GM12878 (cell line): ENCODE data around the gene SPG21. TPM values are rescaled to one million over a fixed set of nuclear protein-coding genes. Genes with fewer than 3 reads are reported as not detected.

Source experiments
- ATAC-seq: fragments of 200-7000 bp; cut with Tn5 transposase; 3 replicates; pipeline ENCODE4 v1.9.1; 2020; ENCODE audit warnings: mild to moderate bottlenecking, moderate library complexity
- BruUV-seq: library from RNA; stranded (reverse); fragments of 400-500 nt; replicated peaks from 2 replicates; lab custom pipeline; 2021; lab: Mats Ljungman, UMichigan
- CTCF ChIA-PET: fragments of 300-600 bp; sonication (Branson Sonifier 250); formaldehyde crosslinking; extraction: SDS; loops from one replicate; lab custom pipeline; 2021; ENCODE audit warnings: inconsistent platforms; lab: Yijun Ruan, JAX
- POLR2A ChIA-PET: fragments of 350-600 bp; formaldehyde crosslinking; extraction: SDS; loops from one replicate; lab custom pipeline; 2021; ENCODE audit warnings: inconsistent platforms; lab: Charles Lee
- RAD21 ChIA-PET: fragments of 300-600 bp; sonication (Branson Sonifier 250); formaldehyde crosslinking; loops from one replicate; lab custom pipeline; 2023; ENCODE audit warnings: antibody characterized with exemption; ENCODE audit not compliant: unreplicated experiment; lab: Charles Lee
- SMC1A ChIA-PET: fragments of 300-600 bp; sonication (Branson Sonifier 250); formaldehyde crosslinking; loops from one replicate; lab custom pipeline; 2023; ENCODE audit not compliant: unreplicated experiment, uncharacterized antibody; lab: Charles Lee
- DNase-seq: peaks from one replicate; pipeline ENCODE4 v3.0.0-alpha.2; 2011; ENCODE audit warnings: low read depth, low spot score
- FAIRE-seq: peaks from 3 replicates; lab custom pipeline; 2011; peaks lifted over from hg19 to GRCh38; lab: Jason Lieb, UNC
- H2AFZ ChIP-seq: 2 replicates; pipeline ENCODE4 v1.6.0; 2011; ENCODE audit warnings: low read depth, low read length, control low read depth; ENCODE audit not compliant: control insufficient read depth
- H3K27ac ChIP-seq: 2 replicates; pipeline ENCODE4 v1.5.1; 2011; ENCODE audit warnings: control low read depth; ENCODE audit not compliant: control insufficient read depth, insufficient read depth
- H3K27me3 ChIP-seq, 2 experiments: replicated peaks in 1 of 2; 2 replicates each; pipeline versions ENCODE4 v1.6.0 to v1.6.1; 2011; ENCODE audit warnings: low read length in 1 of 2; ENCODE audit not compliant: control insufficient read depth in 2 of 2, insufficient read depth in 2 of 2
- H3K36me3 ChIP-seq, 2 experiments: 2 replicates each; pipeline ENCODE4 v1.5.1; 2011; ENCODE audit warnings: low read length in 1 of 2; ENCODE audit not compliant: control insufficient read depth in 2 of 2, insufficient read depth in 2 of 2
- H3K4me1 ChIP-seq: 2 replicates; pipeline ENCODE4 v1.6.1; 2011; ENCODE audit warnings: mild to moderate bottlenecking, low read length, moderate library complexity, mixed read lengths; ENCODE audit not compliant: control insufficient read depth, insufficient read depth
- H3K4me2 ChIP-seq: 2 replicates; pipeline ENCODE4 v1.6.0; 2011; ENCODE audit warnings: control low read depth; ENCODE audit not compliant: control insufficient read depth, insufficient read depth
- H3K4me3 ChIP-seq: fragments of 200-600 bp; sonication (generic); 2 replicates; pipeline ENCODE4 v1.5.1; 2016
- H3K79me2 ChIP-seq: 2 replicates; pipeline ENCODE4 v1.6.0; 2011; ENCODE audit warnings: low read length; ENCODE audit not compliant: control insufficient read depth, insufficient read depth
- H3K9ac ChIP-seq: 2 replicates; pipeline ENCODE4 v1.8.0; 2011; ENCODE audit warnings: low read length, control low read depth, mixed read lengths; ENCODE audit not compliant: control insufficient read depth, insufficient read depth
- H3K9me3 ChIP-seq: replicated peaks from 3 replicates; pipeline ENCODE4 v1.5.1; 2011; ENCODE audit warnings: mild to moderate bottlenecking, low read length; ENCODE audit not compliant: control insufficient read depth, insufficient read depth
- H4K20me1 ChIP-seq: 2 replicates; pipeline ENCODE4 v1.6.0; 2011; ENCODE audit not compliant: control insufficient read depth, insufficient read depth
- CBFB ChIP-seq: IDR thresholded peaks from 2 replicates; pipeline ENCODE4 v1.6.1; 2016; ENCODE audit warnings: antibody characterized with exemption, low read depth
- GATAD2B ChIP-seq: fragments of 450-650 bp; conservative IDR thresholded peaks from 2 replicates; pipeline ENCODE4 v1.6.1; 2017; ENCODE audit warnings: low read depth, mild to moderate bottlenecking, moderate library complexity
- IKZF1 ChIP-seq: fragments of 450-650 bp; conservative IDR thresholded peaks from 2 replicates; pipeline ENCODE4 v1.6.1; 2017; ENCODE audit warnings: antibody characterized with exemption, mild to moderate bottlenecking
- JUNB ChIP-seq: IDR thresholded peaks from 2 replicates; pipeline ENCODE4 v1.6.1; 2016; ENCODE audit warnings: antibody characterized with exemption, mild to moderate bottlenecking
- NBN ChIP-seq: fragments of 450-650 bp; IDR thresholded peaks from 2 replicates; pipeline ENCODE4 v1.6.1; 2016
- ZBTB4 ChIP-seq: fragments of 450-650 bp; formaldehyde crosslinking; IDR thresholded peaks from 2 replicates; pipeline ENCODE4 v1.4.0; 2022; ENCODE audit warnings: mild to moderate bottlenecking, moderate library complexity
- WGBS: methylation state at CpG from one replicate; pipeline ENCODE4 v1.1.6; 2016; ENCODE audit warnings: low lambda C conversion rate; ENCODE audit not compliant: insufficient replicate concordance, insufficient coverage; ENCODE audit errors: missing lambda C conversion rate; 5-methylcytosine and 5-hydroxymethylcytosine counted together
- in situ Hi-C: fragments of 300-500 bp; cut with MboI; formaldehyde crosslinking; loops from 9 replicates; pipeline ENCODE4 v1.14.3; 2018; ENCODE audit warnings: mixed read lengths
- intact Hi-C: fragments of 100-400 bp; cut with micrococcal nuclease; formaldehyde crosslinking; loops from one replicate; pipeline ENCODE4 v1.14.2; 2022; ENCODE audit not compliant: unreplicated experiment
- polyA plus RNA-seq, 11 experiments: library from polyadenylated mRNA; depleted of rRNA in 4 of 11; unstranded in 6 of 11; stranded (reverse) in 5 of 11; fragments of >200 nt; fragmentation: Nextera tagmentation in 4 of 11; fragmentation: Illumina TruSeq in 1 of 11; extraction: Ambion mirVana in 4 of 11; extraction: Trizol in 1 of 11; gene quantifications; 1 replicate in 1 of 11; 2 replicates in 10 of 11; pipeline versions ENCODE4 v1.2.1 to v1.2.3, GENCODE V29; 2011 to 2016; ENCODE audit warnings: inconsistent platforms in 2 of 11, missing spikeins in 2 of 11, low read depth in 1 of 11
- total RNA-seq, 4 experiments: library from RNA; depleted of rRNA in 3 of 4; stranded (reverse); fragments of >200 nt in 3 of 4; fragmentation: Illumina TruSeq in 1 of 4; extraction: Trizol in 1 of 4; gene quantifications; 2 replicates each; pipeline versions ENCODE4 v1.2.1 to v1.2.3, GENCODE V29; 2013 to 2021

Gene SPG21
- total and polyA plus RNA-seq, 10 of the 15 experiments (the other 5 are each of a cell fraction or from before 2014, with no cell fraction given) = 25.5 to 116 (median 68.0) TPM

- no peak for TF ChIP-seq IKZF1
These were observed 29.6 kb downstream of the SPG21 start (continued) for GRCh38 chr15:64960153-64960552.

DNA sequence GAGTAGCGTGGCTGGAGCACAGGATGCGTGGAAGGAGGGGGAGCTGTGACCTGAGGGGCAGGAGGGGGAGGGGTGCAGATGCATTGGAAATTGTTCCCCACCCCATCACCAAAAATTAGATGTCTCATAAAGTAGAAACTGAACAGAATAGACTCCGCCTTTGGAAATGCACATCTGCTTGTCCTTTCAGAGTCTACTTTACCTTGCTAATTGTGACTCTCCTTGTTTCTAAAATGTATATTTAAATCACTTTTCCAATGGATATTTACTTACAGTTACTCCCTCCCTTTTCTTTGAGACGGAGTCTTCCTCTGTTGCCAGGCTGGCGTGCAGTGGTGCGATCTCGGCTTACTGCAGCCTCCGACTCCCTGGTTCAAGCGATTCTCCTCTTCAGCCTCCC lies 30.6 kb downstream of the SPG21 start:
- Histone ChIP-seq H3K79me2 (no peaks in the 10 kb centered on the region), H3K4me3 (no peak overlapping the region), H3K27ac (no peak overlapping the region), H2AFZ (no peak overlapping the region), H3K4me1 (no peaks in the 10 kb centered on the region), H4K20me1 (no peaks in the 10 kb centered on the region), H3K4me2 (no peak overlapping the region), H3K36me3 (peaks cover 16 to 35% of the 10 kb centered on the region in 2 experiments; a peak in 3 of 4 replicates), H3K27me3 (no peaks in the 10 kb centered on the region), H3K9me3 (no peaks in the 10 kb centered on the region), H3K9ac (no peak overlapping the region)
- SMC1A ChIA-PET = no interaction called here
- in situ Hi-C loops = no loop called here
- RAD21 ChIA-PET = no interaction called here
- no peak for DNase-seq
- intact Hi-C loops = no loop called here
- no TSS peak for BruUV-seq
- 98% methylated on average over 9 of the region's 9 CpGs for WGBS
- CTCF ChIA-PET = no interaction called here
- no peak for ATAC-seq
- POLR2A ChIA-PET = no interaction called here
- FAIRE-seq = no peak
- TF ChIP-seq CBFB (no peak), ZBTB4 (CRISPR knock-in tag) (no peak), JUNB (no peak), GATAD2B (no peak), NBN (no peak)
